GM12872 (cell line): ENCODE data around the gene SASH1.

Source experiments
- CTCF ChIP-seq: IDR thresholded peaks from 3 replicates; pipeline ENCODE4 v1.5.1; 2011; ENCODE audit warnings: low read depth, mild to moderate bottlenecking, low read length, moderate library complexity; ENCODE audit not compliant: insufficient read depth

The SASH1 gene

GRCh38 chr6:148472171-148473105 lies 129.8 kb downstream of the SASH1 start:
- TF ChIP-seq CTCF, result no peak

GRCh38 chr6:148479497-148479896 lies 136.9 kb downstream of the SASH1 start:
- no peak for TF ChIP-seq CTCF

GRCh38 chr6:148487461-148487860 lies 144.8 kb downstream of the SASH1 start:
- TF ChIP-seq CTCF, result no peak

- TF ChIP-seq CTCF, result no peak
These were observed 149.1 kb downstream of the SASH1 start for GRCh38 chr6:148491638-148492251.

- TF ChIP-seq CTCF, result no peak
These were observed 150.1 kb downstream of the SASH1 start for GRCh38 chr6:148492654-148493290.

GRCh38 chr6:148493424-148493823 lies 150.8 kb downstream of the SASH1 start:
- TF ChIP-seq CTCF, result no peak

- TF ChIP-seq CTCF, result no peak
These were observed 151.6 kb downstream of the SASH1 start for GRCh38 chr6:148494226-148494625.
